Measurements from ENCODE around the gene PIAS2.
"Not testable (repeated sequence)": the region's sequence is repeated elsewhere in the genome, so short reads cannot be mapped to it uniquely, and the experiment has no call there.

The PIAS2 gene

GRCh38 chr18:46903406-46903805, 13.9 kb downstream of the PIAS2 start:
- DNase-seq: no peak

- DNase-seq: no peak
Measured at GRCh38 chr18:46899274-46899948, 17.9 kb downstream of the PIAS2 start.

- no peak for DNase-seq
Measured at GRCh38 chr18:46894124-46894523, 23.2 kb downstream of the PIAS2 start.

GRCh38 chr18:46893360-46893759, 23.9 kb downstream of the PIAS2 start:
- no peak for DNase-seq

- DNase-seq: no peak
Measured at GRCh38 chr18:46892842-46893241, 24.5 kb downstream of the PIAS2 start.

- DNase-seq: no peak
Measured at GRCh38 chr18:46891742-46892214, 25.5 kb downstream of the PIAS2 start.

- DNase-seq: no peak
Measured at GRCh38 chr18:46888965-46889364, 28.3 kb downstream of the PIAS2 start.

GRCh38 chr18:46886893-46887292, 30.4 kb downstream of the PIAS2 start:
- DNase-seq: no peak

GRCh38 chr18:46883180-46883579, 34.1 kb downstream of the PIAS2 start:
- no peak for DNase-seq

GRCh38 chr18:46877329-46877987, 39.8 kb downstream of the PIAS2 start:
- no peak for DNase-seq

- no peak for DNase-seq
Measured at GRCh38 chr18:46868169-46868921, 49.0 kb downstream of the PIAS2 start.

- DNase-seq: no peak
Measured at GRCh38 chr18:46867367-46868143, 49.8 kb downstream of the PIAS2 start.

- DNase-seq: no peak
Measured at GRCh38 chr18:46866523-46866922, 50.8 kb downstream of the PIAS2 start.

GRCh38 chr18:46865245-46865644, 52.1 kb downstream of the PIAS2 start:
- not testable (repeated sequence) for DNase-seq

- DNase-seq: no peak
Measured at GRCh38 chr18:46859855-46860254, 57.5 kb downstream of the PIAS2 start.

GRCh38 chr18:46858290-46858689, 59.0 kb downstream of the PIAS2 start:
- no peak for DNase-seq

- no peak for DNase-seq
Measured at GRCh38 chr18:46856973-46857372, 60.3 kb downstream of the PIAS2 start.

GRCh38 chr18:46849007-46849406, 68.3 kb downstream of the PIAS2 start:
- DNase-seq: no peak

- DNase-seq: no peak
Measured at GRCh38 chr18:46843372-46843771, 73.9 kb downstream of the PIAS2 start.

GRCh38 chr18:46842583-46842982, 74.7 kb downstream of the PIAS2 start:
- no peak for DNase-seq

GRCh38 chr18:46833899-46834298, 83.4 kb downstream of the PIAS2 start:
- DNase-seq: no peak

- DNase-seq: no peak
Measured at GRCh38 chr18:46832849-46833248, 84.5 kb downstream of the PIAS2 start.

- not testable (repeated sequence) for DNase-seq
Measured at GRCh38 chr18:46832422-46832821, 84.9 kb downstream of the PIAS2 start.

All from CD4-positive, alpha-beta T cell treated with Interleukin-4 for 1 hour (primary cell).